BE2C (cell line): ENCODE results near the gene ASB10.

Experiments used
- DNase-seq: peaks from one replicate; pipeline ENCODE4 v3.0.0-alpha.2; 2020
- H3K27me3 ChIP-seq: fragments of 250-450 bp; sonication (Bioruptor Pico); 2 replicates; pipeline ENCODE4 v1.5.1; 2020; ENCODE audit warnings: mild to moderate bottlenecking
- H3K36me3 ChIP-seq: fragments of 250-450 bp; sonication (Bioruptor Pico); 2 replicates; pipeline ENCODE4 v1.5.1; 2020; ENCODE audit warnings: mild to moderate bottlenecking
- H3K4me1 ChIP-seq: fragments of 250-450 bp; sonication (Bioruptor Pico); 2 replicates; pipeline ENCODE4 v1.5.1; 2020
- H3K4me3 ChIP-seq: 2 replicates; pipeline ENCODE4 v1.5.1; 2011; ENCODE audit warnings: low read depth, low read length
- H3K9me3 ChIP-seq: fragments of 250-450 bp; sonication (Bioruptor Pico); 2 replicates; pipeline ENCODE4 v1.5.1; 2020
- TF ChIP-seq, protein P1 (sequence below): IDR thresholded peaks from 2 replicates; pipeline ENCODE4 v1.5.1; 2012; ENCODE audit warnings: mild to moderate bottlenecking, low read depth, low read length

ASB10 gene

DNA sequence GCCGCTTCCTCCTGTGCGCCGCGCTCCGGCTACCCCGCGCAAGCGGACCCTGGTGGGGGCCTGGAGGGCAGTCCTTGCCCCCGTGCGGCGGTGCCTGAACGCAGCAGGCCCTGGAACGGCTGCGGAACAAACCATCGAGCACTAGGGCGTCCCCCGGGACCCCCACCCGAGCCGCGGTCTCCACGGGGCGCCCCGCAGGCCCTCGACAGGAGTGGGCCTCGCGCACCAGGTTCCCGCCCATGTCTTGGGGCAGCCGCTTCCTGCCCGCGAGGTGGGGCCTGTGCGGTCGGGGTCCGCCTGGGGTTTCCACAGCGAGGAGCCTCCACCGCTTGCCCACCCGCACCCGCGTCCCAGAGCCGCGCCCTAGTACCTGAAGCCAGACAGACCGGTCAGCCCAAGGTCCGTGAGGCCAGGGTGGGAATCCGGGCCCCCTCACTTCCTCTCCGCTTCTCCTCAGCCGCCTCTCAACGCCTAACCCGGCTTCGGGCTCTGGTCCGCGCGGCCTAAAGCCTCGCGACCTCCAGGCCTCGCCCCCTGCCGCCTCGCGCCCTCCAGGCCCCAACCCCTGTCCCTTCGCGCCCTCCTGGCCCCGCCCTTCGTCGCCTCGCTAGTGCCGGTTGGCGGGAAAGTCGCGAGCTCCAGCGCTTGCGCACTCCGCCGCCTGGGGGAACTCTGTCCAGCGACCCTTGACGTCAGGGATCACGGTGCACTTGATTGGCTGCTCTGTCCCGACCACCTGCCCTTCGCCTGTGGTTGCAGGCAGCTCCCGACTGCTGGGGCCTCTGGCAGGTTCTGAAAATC lies 12.6 kb downstream of the ASB10 start:
- H3K4me1 ChIP-seq = no peaks in the 10 kb centered on the region
- no peak overlapping the region for H3K4me3 ChIP-seq
- H3K9me3 ChIP-seq = no peaks in the 10 kb centered on the region
- no peaks in the 10 kb centered on the region for H3K36me3 ChIP-seq
- TF ChIP-seq, protein P1, sequence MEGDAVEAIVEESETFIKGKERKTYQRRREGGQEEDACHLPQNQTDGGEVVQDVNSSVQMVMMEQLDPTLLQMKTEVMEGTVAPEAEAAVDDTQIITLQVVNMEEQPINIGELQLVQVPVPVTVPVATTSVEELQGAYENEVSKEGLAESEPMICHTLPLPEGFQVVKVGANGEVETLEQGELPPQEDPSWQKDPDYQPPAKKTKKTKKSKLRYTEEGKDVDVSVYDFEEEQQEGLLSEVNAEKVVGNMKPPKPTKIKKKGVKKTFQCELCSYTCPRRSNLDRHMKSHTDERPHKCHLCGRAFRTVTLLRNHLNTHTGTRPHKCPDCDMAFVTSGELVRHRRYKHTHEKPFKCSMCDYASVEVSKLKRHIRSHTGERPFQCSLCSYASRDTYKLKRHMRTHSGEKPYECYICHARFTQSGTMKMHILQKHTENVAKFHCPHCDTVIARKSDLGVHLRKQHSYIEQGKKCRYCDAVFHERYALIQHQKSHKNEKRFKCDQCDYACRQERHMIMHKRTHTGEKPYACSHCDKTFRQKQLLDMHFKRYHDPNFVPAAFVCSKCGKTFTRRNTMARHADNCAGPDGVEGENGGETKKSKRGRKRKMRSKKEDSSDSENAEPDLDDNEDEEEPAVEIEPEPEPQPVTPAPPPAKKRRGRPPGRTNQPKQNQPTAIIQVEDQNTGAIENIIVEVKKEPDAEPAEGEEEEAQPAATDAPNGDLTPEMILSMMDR = no peak
- peaks cover 38% of the 10 kb centered on the region for H3K27me3 ChIP-seq
- no peak for DNase-seq

DNA sequence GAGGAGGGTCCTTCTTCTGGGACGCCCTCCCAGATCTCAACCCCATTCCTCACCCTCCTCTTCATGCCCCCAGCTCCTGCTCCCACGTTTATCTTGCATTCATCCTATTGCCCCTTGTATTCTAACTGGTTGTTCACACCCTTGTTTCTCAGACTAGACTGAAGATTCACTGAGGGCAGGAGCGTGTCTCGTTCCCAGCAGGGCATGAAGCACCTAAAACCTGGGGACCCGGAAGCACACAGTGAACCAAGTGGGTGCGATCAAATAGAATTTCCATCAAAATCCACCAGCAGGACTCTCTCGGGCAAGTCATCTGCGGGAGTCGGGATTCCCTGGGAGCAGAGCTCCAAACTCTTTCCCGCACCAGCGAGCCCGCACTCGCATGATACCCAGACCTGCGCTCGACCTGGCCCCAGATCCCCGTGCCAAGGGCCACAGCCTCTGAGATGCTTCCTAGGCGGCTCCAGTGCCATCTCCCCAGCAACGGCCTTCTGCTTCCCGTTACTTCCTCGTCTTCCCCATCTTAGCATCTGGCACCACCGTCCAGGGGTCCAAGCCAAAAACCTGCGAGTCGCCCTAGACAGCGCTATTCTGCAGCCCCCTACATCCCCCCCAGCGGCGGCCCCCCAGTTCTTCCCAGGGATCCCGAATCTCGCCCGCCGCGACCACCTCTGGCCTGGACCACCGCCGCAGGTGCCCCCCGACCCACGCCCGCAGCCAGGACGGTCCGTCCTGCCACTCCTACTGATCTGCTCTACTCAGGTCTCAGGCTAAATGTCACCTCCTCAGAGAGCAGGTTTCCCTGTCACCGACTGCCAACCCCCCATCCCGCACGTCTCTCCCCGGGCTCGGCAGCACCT lies 13.4 kb downstream of the ASB10 start:
- Histone ChIP-seq H3K9me3 (no peaks in the 10 kb centered on the region), H3K4me1 (no peaks in the 10 kb centered on the region), H3K27me3 (peaks cover 46% of the 10 kb centered on the region), H3K36me3 (no peaks in the 10 kb centered on the region), H3K4me3 (no peak overlapping the region)
- DNase-seq = no peak
- TF ChIP-seq, protein P1 = no peak

DNA sequence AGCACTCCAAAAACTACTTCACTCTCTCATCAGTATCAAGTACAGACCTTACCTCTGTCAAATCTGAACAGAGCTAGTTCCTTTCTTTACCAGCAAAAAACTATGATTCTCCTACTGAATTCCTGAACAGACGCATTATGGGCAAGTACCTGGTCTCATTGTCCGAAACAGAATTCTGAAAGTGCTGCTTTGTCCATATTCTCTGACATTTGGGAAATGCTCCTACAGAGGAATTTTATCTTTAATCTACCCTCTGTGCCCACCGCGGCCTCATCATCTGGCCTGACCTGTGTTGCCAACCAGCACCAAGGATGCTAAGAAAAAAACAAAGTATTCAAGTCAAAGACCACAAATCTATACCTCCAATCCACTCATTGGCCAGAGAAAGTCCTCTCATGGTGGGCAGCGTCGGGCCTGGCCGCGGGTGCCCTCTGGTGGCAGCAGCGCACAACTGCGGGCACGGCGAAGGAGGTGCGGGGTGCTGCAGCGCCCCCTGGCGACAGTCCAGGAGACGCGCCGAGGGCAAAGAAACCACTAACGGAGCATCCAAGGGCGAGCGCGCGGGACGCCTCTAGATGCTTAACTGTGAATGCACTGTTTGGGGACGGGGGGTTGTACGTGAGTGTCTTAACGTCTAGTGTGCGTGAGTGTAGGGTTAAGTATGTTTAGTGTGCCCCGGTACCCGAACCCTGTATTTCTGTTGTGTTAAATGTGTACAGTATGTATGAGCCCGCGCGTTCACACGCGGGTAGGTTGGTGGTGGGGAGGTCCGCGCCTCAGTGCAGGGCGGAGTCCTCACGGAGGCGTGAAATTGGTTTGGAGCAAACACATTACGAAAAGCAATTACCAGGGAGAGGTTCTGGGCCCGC lies 14.5 kb downstream of the ASB10 start:
- TF ChIP-seq, protein P1 = peak; percentile 100
- H3K4me3 ChIP-seq = no peak overlapping the region
- peaks cover 57% of the 10 kb centered on the region for H3K27me3 ChIP-seq
- no peaks in the 10 kb centered on the region for H3K36me3 ChIP-seq
- H3K9me3 ChIP-seq = no peaks in the 10 kb centered on the region
- DNase-seq = peak; percentile 75
- H3K4me1 ChIP-seq = no peaks in the 10 kb centered on the region

DNA sequence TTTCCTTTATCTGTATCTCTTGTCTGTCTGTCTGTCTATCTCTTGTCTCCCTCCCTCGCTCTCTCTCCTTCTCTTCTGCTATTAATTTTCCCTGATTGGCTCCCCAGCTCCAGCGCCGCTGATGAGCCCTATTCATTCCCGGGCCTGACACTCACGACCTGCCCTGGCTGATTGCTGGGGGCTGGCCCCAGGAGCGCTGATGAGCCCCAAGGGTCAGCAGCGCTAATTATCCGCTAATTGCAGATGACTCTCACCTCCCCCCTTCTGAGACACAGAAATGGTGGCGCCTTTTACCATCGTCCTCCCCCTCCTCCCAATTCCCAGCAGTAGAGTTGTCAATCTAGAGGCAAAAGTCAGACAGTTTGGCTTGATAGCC lies 18.3 kb downstream of the ASB10 start:
- H3K4me1 ChIP-seq = no peaks in the 10 kb centered on the region
- no peaks in the 10 kb centered on the region for H3K36me3 ChIP-seq
- peaks cover 92% of the 10 kb centered on the region for H3K27me3 ChIP-seq
- no peak overlapping the region for H3K4me3 ChIP-seq
- no peaks in the 10 kb centered on the region for H3K9me3 ChIP-seq
- DNase-seq = no peak
- TF ChIP-seq, protein P1 = no peak

DNA sequence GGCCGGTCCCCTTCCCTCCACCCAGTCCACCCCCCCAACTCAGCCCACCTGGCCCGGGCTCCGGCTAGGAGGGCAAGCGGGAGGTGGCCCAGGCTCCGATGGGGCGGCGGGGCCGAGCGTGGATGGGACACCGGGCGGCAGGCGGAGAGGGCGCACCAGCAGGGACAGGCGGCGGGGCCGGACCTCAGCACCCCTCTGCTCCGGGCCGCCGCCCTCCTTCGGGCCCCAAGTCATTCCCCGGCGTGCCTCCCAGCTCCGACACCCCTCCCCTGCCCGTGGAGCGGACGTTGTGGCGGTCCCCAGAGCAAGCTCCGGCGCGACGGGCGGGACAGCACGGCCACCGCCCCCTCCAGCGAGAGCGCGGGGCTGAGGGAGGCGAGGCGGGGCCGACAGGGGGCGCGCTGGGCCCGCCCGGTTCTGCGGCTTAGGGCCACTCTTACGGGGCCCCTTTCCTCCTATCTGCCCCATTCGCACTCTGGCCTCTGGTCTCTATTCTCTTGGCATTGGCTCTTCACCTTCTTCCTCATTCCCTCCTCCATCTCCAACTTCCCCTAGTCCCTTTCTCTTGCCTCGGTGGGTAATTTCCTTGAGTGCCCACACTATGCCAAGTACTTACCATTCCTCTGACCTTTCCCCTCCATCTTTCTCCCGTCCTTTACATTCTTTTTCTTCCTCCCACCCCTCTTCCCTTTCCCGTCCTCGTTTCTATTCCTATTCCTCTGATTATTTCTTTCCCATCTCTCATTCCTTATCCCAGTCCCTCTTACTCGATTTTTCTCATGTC lies 18.9 kb downstream of the ASB10 start:
- no peaks in the 10 kb centered on the region for H3K9me3 ChIP-seq
- TF ChIP-seq, protein P1 = peak; percentile 76
- peaks cover 91% of the 10 kb centered on the region for H3K27me3 ChIP-seq
- peak overlapping the region; percentile 30 for H3K4me3 ChIP-seq
- DNase-seq = peak; percentile 57
- H3K4me1 ChIP-seq = no peaks in the 10 kb centered on the region
- no peaks in the 10 kb centered on the region for H3K36me3 ChIP-seq
